Transverse colon (tissue), 4 donors: ENCODE data around the gene C2. TPM values are rescaled to one million over a fixed set of nuclear protein-coding genes. Genes with fewer than 3 reads are reported as not detected.

Experiments used
- DNase-seq: peaks from one replicate; pipeline ENCODE4 v3.0.0-alpha.2; 2019
- H3K27ac ChIP-seq, 4 donors: fragments of 200-600 bp; sonication (generic); 2 replicates each; pipeline ENCODE4 v1.5.1; 2016 to 2018; ENCODE audit warnings: inconsistent platforms in 4 of 4
- H3K27me3 ChIP-seq: fragments of 200-600 bp; sonication (generic); 2 replicates; pipeline ENCODE4 v1.5.1; 2017; ENCODE audit warnings: inconsistent platforms
- H3K36me3 ChIP-seq, 4 donors: fragments of 200-600 bp; sonication (generic); 2 replicates each; pipeline ENCODE4 v1.5.1; 2017 to 2019; ENCODE audit warnings: inconsistent platforms in 4 of 4
- H3K4me1 ChIP-seq, 4 donors: fragments of 200-600 bp; sonication (generic); 2 replicates each; pipeline ENCODE4 v1.5.1; 2017 to 2020; ENCODE audit warnings: inconsistent platforms in 4 of 4
- H3K4me3 ChIP-seq, 4 donors: fragments of 200-600 bp; sonication (generic); 1 replicate in 1 of 4; 2 replicates in 3 of 4; pipeline versions ENCODE4 v1.5.1 to v1.6.1; 2017 to 2019; ENCODE audit warnings: inconsistent platforms in 4 of 4
- H3K9me3 ChIP-seq, 2 donors: fragments of 200-600 bp; sonication (generic); 2 replicates each; pipeline ENCODE4 v1.5.1; 2017 to 2019; ENCODE audit warnings: inconsistent platforms in 2 of 2
- EP300 ChIP-seq: sonication (generic); formaldehyde crosslinking; IDR thresholded peaks from one replicate; pipeline ENCODE4 v1.6.1; 2017; ENCODE audit warnings: antibody characterized with exemption, low read depth
- POLR2A ChIP-seq: fragments of 450-650 bp; IDR thresholded peaks from one replicate; pipeline ENCODE4 v1.6.1; 2016; ENCODE audit warnings: antibody characterized with exemption, mild to moderate bottlenecking, moderate library complexity
- POLR2AphosphoS5 ChIP-seq, 3 donors: sonication (generic); formaldehyde crosslinking; IDR thresholded peaks; one replicate each; pipeline ENCODE4 v1.6.1; 2016; ENCODE audit warnings: antibody characterized with exemption in 3 of 3
- WGBS, 2 donors: methylation state at CpG; one replicate each; pipeline ENCODE4 v1.1.5; 2018; ENCODE audit warnings: low coverage in 1 of 2; 5-methylcytosine and 5-hydroxymethylcytosine counted together
- in situ Hi-C, 4 donors: fragments of 200-750 bp; cut with MboI; loops; one replicate each; pipeline versions ENCODE4 v1.15.0 to v1.15.1; 2017; ENCODE audit warnings: low sequenced_read_pairs in 3 of 4, low pct_ligation_motif_present in 1 of 4, low pct_unique_long_range_greater_than_20kb in 1 of 4
- intact Hi-C: fragments of 100-400 bp; cut with DNase I; formaldehyde crosslinking; loops from one replicate; pipeline ENCODE4 v1.15.1; 2023; ENCODE audit warnings: low total_unique reads
- total RNA-seq, 4 donors: library from RNA; depleted of rRNA; stranded (reverse); fragments of >200 nt; gene quantifications; one replicate each; pipeline ENCODE4 v1.1.0, GENCODE V29; 2016
- TF ChIP-seq, protein P1 (sequence below), 5 experiments: fragments of 200-600 bp in 3 of 5; fragments of 450-650 bp in 2 of 5; sonication (generic) in 3 of 5; IDR thresholded peaks; 1 replicate in 2 of 5; 2 replicates in 3 of 5; pipeline ENCODE4 v1.5.1; 2016 to 2017; ENCODE audit warnings: antibody characterized with exemption in 5 of 5, inconsistent platforms in 3 of 5, mild to moderate bottlenecking in 2 of 5, moderate library complexity in 1 of 5

Gene C2
- total RNA-seq, 4 donors from 2014 or later, result 4.6 to 9.4 (median 7.5) TPM

DNA sequence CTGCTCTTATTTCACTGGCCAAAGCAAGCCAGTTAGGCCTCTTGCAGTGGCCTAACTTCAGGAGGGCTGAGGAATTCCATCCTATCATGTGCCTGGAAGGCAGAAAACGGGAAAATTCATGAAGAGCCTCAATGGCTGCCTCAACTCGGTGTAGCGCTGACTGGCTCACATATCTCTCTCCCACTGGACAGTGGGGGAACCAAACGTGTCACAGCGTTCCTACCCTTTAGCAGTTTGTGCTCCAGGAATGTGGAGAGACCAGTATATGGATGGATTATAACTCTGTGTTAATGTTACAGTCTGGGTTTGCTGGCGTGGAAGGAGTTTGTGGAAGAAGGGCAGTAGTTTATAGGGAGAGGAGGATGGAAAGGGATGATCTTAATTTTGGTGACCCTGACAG lies 11.8 kb upstream of the C2 start:
- WGBS, 2 donors, result 82 to 88% methylated on average over 1 to 6 of the region's 6 CpGs
- in situ Hi-C loops, result no loop called here
- DNase-seq, result no peak
- Histone ChIP-seq H3K9me3 (no peaks in the 10 kb centered on the region), H3K4me1 (peaks cover 0 to 7% (median 0%) of the 10 kb centered on the region in 4 donors), H3K4me3 (no peak overlapping the region), H3K27ac (no peak overlapping the region), H3K36me3 (no peaks in the 10 kb centered on the region), H3K27me3 (no peaks in the 10 kb centered on the region)
- intact Hi-C loops, result no loop called here
- TF ChIP-seq POLR2A, result no peak
- no peak for TF ChIP-seq POLR2AphosphoS5 (IDR thresholded peaks at IDR 0.05)
- TF ChIP-seq, protein P1, sequence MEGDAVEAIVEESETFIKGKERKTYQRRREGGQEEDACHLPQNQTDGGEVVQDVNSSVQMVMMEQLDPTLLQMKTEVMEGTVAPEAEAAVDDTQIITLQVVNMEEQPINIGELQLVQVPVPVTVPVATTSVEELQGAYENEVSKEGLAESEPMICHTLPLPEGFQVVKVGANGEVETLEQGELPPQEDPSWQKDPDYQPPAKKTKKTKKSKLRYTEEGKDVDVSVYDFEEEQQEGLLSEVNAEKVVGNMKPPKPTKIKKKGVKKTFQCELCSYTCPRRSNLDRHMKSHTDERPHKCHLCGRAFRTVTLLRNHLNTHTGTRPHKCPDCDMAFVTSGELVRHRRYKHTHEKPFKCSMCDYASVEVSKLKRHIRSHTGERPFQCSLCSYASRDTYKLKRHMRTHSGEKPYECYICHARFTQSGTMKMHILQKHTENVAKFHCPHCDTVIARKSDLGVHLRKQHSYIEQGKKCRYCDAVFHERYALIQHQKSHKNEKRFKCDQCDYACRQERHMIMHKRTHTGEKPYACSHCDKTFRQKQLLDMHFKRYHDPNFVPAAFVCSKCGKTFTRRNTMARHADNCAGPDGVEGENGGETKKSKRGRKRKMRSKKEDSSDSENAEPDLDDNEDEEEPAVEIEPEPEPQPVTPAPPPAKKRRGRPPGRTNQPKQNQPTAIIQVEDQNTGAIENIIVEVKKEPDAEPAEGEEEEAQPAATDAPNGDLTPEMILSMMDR (IDR thresholded peaks at IDR 0.05), result no peak
- TF ChIP-seq EP300, result no peak

DNA sequence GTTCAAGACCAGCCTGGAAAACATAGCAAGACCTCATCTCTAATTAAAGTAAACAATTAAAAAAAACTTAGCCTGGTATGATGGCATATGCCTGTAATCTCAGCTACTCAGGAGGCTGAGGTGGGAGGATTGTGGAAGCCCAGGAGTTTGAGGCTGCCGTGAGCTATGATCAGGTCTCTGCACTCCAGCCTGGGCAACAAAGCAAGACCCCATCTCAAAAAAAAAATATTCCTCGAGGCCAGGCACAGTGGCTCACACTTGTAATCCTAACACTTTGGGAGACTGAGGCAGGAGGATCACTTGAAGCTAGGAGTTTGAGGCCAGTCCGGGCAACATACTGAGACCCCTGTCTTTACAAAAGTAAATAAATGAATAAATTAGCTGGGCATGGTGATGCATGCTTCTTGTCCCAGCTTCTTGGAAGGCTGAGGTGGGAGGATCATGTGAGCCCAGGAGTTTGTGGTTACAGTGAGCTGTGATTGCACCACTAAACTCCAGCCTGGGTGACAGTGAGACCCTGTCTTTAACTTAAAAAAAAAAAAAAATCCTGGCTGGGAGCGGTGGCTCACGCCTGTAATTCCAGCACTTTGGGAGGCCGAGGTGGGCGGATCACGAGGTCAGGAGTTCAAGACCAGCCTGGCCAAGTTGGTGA lies 9.3 kb upstream of the C2 start:
- intact Hi-C loops (no loop called here), in situ Hi-C loops (no loop called here)
- TF ChIP-seq EP300, result no peak
- TF ChIP-seq, protein P1 (IDR thresholded peaks at IDR 0.05), result no peak
- no peak for TF ChIP-seq POLR2A
- TF ChIP-seq POLR2AphosphoS5 (IDR thresholded peaks at IDR 0.05), result no peak
- WGBS, 2 donors, result 75 to 79% methylated on average over 3 to 8 of the region's 8 CpGs
- H3K36me3 ChIP-seq, result no peaks in the 10 kb centered on the region
- H3K4me3 ChIP-seq, result no peak overlapping the region
- H3K27me3 ChIP-seq, result no peaks in the 10 kb centered on the region
- no peak overlapping the region for H3K27ac ChIP-seq
- no peaks in the 10 kb centered on the region for H3K4me1 ChIP-seq
- no peak for DNase-seq
- H3K9me3 ChIP-seq, result no peaks in the 10 kb centered on the region

DNA sequence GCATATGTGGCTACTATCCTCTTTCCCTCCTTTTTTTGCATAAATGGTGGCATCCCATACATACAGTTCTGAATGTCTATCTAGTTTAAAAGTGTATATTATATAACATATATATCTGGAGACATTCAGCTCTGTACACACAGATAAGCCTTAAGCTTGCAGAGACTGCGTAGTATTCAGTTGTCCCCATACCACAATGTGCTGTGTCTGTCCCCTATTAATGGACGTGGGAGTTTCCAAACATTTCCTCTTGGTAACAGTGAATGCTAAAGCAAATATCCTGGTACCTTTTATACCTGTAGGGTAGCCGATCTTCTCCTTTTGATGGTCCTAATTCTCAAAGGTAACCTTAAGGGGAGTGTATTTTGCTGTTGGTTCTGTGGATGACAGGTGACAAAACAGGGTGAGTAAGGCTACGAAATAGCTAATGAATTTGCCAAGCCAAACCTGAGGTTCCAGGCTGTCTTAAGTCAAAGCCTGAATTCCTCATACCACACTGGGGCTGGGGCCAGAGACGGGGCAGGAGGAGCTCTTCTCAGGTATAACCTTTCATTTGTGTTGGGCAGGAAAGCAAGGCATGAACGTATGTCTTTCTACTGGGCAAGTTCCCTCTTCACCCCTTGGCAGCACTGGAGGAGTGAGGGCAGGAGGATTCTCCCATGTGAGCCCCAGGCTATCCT lies 7.8 kb upstream of the C2 start:
- in situ Hi-C loops (no loop called here), intact Hi-C loops (no loop called here)
- 86 to 91% methylated on average over 6 of the region's 6 CpGs for WGBS, 2 donors
- Histone ChIP-seq H3K4me1 (no peaks in the 10 kb centered on the region), H3K36me3 (no peaks in the 10 kb centered on the region), H3K4me3 (no peak overlapping the region), H3K27ac (no peak overlapping the region), H3K9me3 (no peaks in the 10 kb centered on the region), H3K27me3 (no peaks in the 10 kb centered on the region)
- TF ChIP-seq EP300 (no peak), POLR2A (no peak), POLR2AphosphoS5 (IDR thresholded peaks at IDR 0.05) (no peak)
- TF ChIP-seq, protein P1 (IDR thresholded peaks at IDR 0.05), result no peak
- no peak for DNase-seq

DNA sequence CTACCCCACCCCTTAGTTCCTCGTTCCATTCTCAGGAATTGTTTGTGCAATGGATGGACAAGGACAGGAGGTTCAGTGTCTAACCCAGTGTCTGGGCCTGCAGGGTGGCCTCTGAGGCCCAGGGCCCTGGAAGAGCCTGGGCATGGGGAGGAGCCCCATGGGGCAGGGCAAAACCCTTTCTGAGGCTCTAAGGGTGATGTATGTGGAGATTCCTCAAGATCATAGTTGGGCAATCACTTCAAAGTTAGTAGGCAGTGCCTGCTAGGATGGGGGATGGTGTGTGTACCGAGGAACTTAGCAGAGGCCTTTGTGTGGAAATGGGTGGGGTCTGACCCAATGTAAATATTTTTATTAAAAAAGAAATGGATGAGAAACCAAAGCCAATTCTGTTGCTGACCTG lies 6.7 kb upstream of the C2 start:
- H3K4me1 ChIP-seq, result no peaks in the 10 kb centered on the region
- 73% methylated on average over 2 of the region's 2 CpGs; no CpG with 5 or more reads in 1 of the 2 donors for WGBS, 2 donors
- no peak overlapping the region for H3K4me3 ChIP-seq
- H3K27me3 ChIP-seq, result no peaks in the 10 kb centered on the region
- no peak for DNase-seq
- no peak for TF ChIP-seq EP300
- TF ChIP-seq, protein P1 (IDR thresholded peaks at IDR 0.05), result no peak
- TF ChIP-seq POLR2AphosphoS5 (IDR thresholded peaks at IDR 0.05), result no peak
- TF ChIP-seq POLR2A, result no peak
- in situ Hi-C loops (no loop called here), intact Hi-C loops (no loop called here)
- H3K27ac ChIP-seq, result no peak overlapping the region
- H3K36me3 ChIP-seq, result no peaks in the 10 kb centered on the region
- no peaks in the 10 kb centered on the region for H3K9me3 ChIP-seq
